ENCODE measurements around the gene STYXL1.

STYXL1 gene

GRCh38 chr7:75950111-75950681 lies 97.6 kb downstream of the STYXL1 start:
- DNase-seq: no peak

- DNase-seq: no peak
Measured at GRCh38 chr7:75948179-75948578, 99.6 kb downstream of the STYXL1 start.

Data from NCI-H2171 treated with DMSO at 0.1 percent for 48 hours (cell line).